MM.1S (cell line): ENCODE measurements around the gene SLC39A7.

Source experiments
- DNase-seq: peaks from one replicate; pipeline ENCODE4 v3.0.0-alpha.2; 2015
- H2AFZ ChIP-seq: fragments of 300-600 bp; sonication (generic); 2 replicates; pipeline ENCODE4 v1.6.0; 2016; ENCODE audit warnings: antibody characterized with exemption, low read length
- H3F3A ChIP-seq: fragments of 300-600 bp; sonication (generic); 2 replicates; pipeline ENCODE4 v1.6.1; 2016; ENCODE audit warnings: mild to moderate bottlenecking, antibody characterized with exemption, low read length, moderate library complexity, mixed read lengths; ENCODE audit not compliant: insufficient read depth
- H3K27ac ChIP-seq: fragments of 300-600 bp; sonication (generic); 2 replicates; pipeline ENCODE4 v1.5.1; 2016; ENCODE audit warnings: mild to moderate bottlenecking, low read length
- H3K27me3 ChIP-seq: fragments of 300-600 bp; sonication (generic); replicated peaks from 2 replicates; pipeline ENCODE4 v1.6.0; 2016; ENCODE audit warnings: low read length; ENCODE audit not compliant: insufficient read depth
- H3K36me3 ChIP-seq: fragments of 300-600 bp; sonication (generic); replicated peaks from 2 replicates; pipeline ENCODE4 v1.6.1; 2016; ENCODE audit warnings: mild to moderate bottlenecking, low read length, mixed read lengths; ENCODE audit not compliant: insufficient read depth
- H3K4me1 ChIP-seq: fragments of 300-600 bp; sonication (generic); 2 replicates; pipeline ENCODE4 v1.6.1; 2016; ENCODE audit warnings: low read length, mixed read lengths
- H3K4me2 ChIP-seq: fragments of 300-600 bp; sonication (generic); 2 replicates; pipeline ENCODE4 v1.6.0; 2016; ENCODE audit warnings: low read depth, low read length
- H3K4me3 ChIP-seq: fragments of 300-600 bp; sonication (generic); 2 replicates; pipeline ENCODE4 v1.5.1; 2016; ENCODE audit warnings: low read length, mixed read lengths
- H3K79me2 ChIP-seq: fragments of 300-600 bp; sonication (generic); 2 replicates; pipeline ENCODE4 v1.6.1; 2016; ENCODE audit warnings: mixed run types, low read length, mixed read lengths
- H3K9ac ChIP-seq: fragments of 300-600 bp; sonication (generic); 2 replicates; pipeline ENCODE4 v1.6.1; 2016; ENCODE audit warnings: low read length, mixed read lengths
- H3K9me2 ChIP-seq: fragments of 300-600 bp; sonication (generic); replicated peaks from 2 replicates; pipeline ENCODE4 v1.6.1; 2016; ENCODE audit warnings: mild to moderate bottlenecking, low read length, mixed read lengths; ENCODE audit not compliant: insufficient read depth
- H3K9me3 ChIP-seq: fragments of 300-600 bp; sonication (generic); replicated peaks from 2 replicates; pipeline ENCODE4 v1.6.1; 2016; ENCODE audit warnings: mild to moderate bottlenecking, low read length, mixed read lengths; ENCODE audit not compliant: insufficient read depth
- H4K20me1 ChIP-seq: fragments of 300-600 bp; sonication (generic); 2 replicates; pipeline ENCODE4 v1.6.1; 2016; ENCODE audit warnings: mild to moderate bottlenecking, low read length, moderate library complexity, mixed read lengths; ENCODE audit not compliant: insufficient read depth
- EZH2 ChIP-seq: fragments of 300-600 bp; sonication (generic); optimal IDR thresholded peaks from 2 replicates; pipeline ENCODE3; 2017; ENCODE audit warnings: low read depth, mild to moderate bottlenecking, antibody characterized with exemption, low read length, mixed read lengths
- EZH2phosphoT487 ChIP-seq: fragments of 300-600 bp; sonication (generic); IDR thresholded peaks from 2 replicates; pipeline ENCODE4 v1.6.1; 2018; ENCODE audit warnings: antibody characterized with exemption, low read length
- TF ChIP-seq, protein P1 (sequence below): fragments of 300-600 bp; sonication (generic); IDR thresholded peaks from 2 replicates; pipeline ENCODE4 v1.5.1; 2016; ENCODE audit warnings: antibody characterized with exemption, low read length, mixed read lengths

Gene SLC39A7

DNA sequence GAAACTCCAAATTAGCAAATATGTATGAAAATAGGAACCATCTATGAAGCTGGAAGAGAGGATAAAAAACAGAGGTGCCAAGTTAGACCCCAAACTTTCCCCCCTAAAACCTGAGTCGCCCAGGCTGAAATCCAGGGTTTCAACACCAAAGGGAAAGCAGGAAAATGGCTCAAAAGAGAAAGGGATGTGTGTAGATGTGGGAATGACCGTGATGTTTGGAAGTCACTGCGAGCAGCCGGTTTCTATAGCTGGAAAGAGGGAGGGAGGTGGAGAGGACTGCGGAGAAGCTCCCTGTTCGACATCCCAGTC lies 12.1 kb downstream of the SLC39A7 start:
- Histone ChIP-seq H3K9me2 (no peaks in the 10 kb centered on the region), H3K27me3 (no peaks in the 10 kb centered on the region), H3K27ac (no peak overlapping the region), H2AFZ (no peak overlapping the region), H3F3A (no peaks in the 10 kb centered on the region), H3K4me1 (0 out of 2 replicates have a peak, but pooled peaks cover 5% of the 10 kb centered on the region), H4K20me1 (no peaks in the 10 kb centered on the region), H3K9ac (no peak overlapping the region), H3K4me2 (no peak overlapping the region), H3K36me3 (no peaks in the 10 kb centered on the region), H3K4me3 (no peak overlapping the region), H3K79me2 (no peaks in the 10 kb centered on the region), H3K9me3 (no peaks in the 10 kb centered on the region)
- TF ChIP-seq, protein P1, sequence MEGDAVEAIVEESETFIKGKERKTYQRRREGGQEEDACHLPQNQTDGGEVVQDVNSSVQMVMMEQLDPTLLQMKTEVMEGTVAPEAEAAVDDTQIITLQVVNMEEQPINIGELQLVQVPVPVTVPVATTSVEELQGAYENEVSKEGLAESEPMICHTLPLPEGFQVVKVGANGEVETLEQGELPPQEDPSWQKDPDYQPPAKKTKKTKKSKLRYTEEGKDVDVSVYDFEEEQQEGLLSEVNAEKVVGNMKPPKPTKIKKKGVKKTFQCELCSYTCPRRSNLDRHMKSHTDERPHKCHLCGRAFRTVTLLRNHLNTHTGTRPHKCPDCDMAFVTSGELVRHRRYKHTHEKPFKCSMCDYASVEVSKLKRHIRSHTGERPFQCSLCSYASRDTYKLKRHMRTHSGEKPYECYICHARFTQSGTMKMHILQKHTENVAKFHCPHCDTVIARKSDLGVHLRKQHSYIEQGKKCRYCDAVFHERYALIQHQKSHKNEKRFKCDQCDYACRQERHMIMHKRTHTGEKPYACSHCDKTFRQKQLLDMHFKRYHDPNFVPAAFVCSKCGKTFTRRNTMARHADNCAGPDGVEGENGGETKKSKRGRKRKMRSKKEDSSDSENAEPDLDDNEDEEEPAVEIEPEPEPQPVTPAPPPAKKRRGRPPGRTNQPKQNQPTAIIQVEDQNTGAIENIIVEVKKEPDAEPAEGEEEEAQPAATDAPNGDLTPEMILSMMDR: no peak
- TF ChIP-seq EZH2phosphoT487 (no peak), EZH2 (no peak)
- no peak for DNase-seq

GRCh38 chr6:33213166-33213988 lies 12.7 kb downstream of the SLC39A7 start:
- TF ChIP-seq EZH2 (no peak), EZH2phosphoT487 (no peak)
- TF ChIP-seq, protein P1: no peak
- Histone ChIP-seq H3K9me3 (no peaks in the 10 kb centered on the region), H3K4me1 (0 out of 2 replicates have a peak, but pooled peaks cover 5% of the 10 kb centered on the region), H3F3A (no peaks in the 10 kb centered on the region), H3K27me3 (no peaks in the 10 kb centered on the region), H3K9me2 (no peaks in the 10 kb centered on the region), H3K4me3 (no peak overlapping the region), H3K9ac (no peak overlapping the region), H3K36me3 (no peaks in the 10 kb centered on the region), H4K20me1 (no peaks in the 10 kb centered on the region), H3K79me2 (no peaks in the 10 kb centered on the region), H3K27ac (no peak overlapping the region), H3K4me2 (no peak overlapping the region), H2AFZ (no peak overlapping the region)
- DNase-seq: no peak

- no peaks in the 10 kb centered on the region for H3K27me3 ChIP-seq
Measured at GRCh38 chr6:33213989-33214335, 13.3 kb downstream of the SLC39A7 start.

More at GRCh38 chr6:33213989-33214335, 13.3 kb downstream of the SLC39A7 start:
- Histone ChIP-seq H3K9ac (no peak overlapping the region), H3K27ac (no peak overlapping the region), H3K4me1 (0 out of 2 replicates have a peak, but pooled peaks cover 4% of the 10 kb centered on the region), H3F3A (no peaks in the 10 kb centered on the region), H3K4me2 (no peak overlapping the region), H3K4me3 (no peak overlapping the region), H4K20me1 (no peaks in the 10 kb centered on the region), H3K9me3 (no peaks in the 10 kb centered on the region), H3K36me3 (no peaks in the 10 kb centered on the region), H3K9me2 (no peaks in the 10 kb centered on the region), H2AFZ (no peak overlapping the region), H3K79me2 (no peaks in the 10 kb centered on the region)
- no peak for DNase-seq
- TF ChIP-seq EZH2phosphoT487 (no peak), EZH2 (no peak)
- TF ChIP-seq, protein P1: no peak
